Fibroblast of skin of left biceps (primary cell): Measurements from ENCODE around the gene BST2.

ENCODE experiments used
- DNase-seq, 2 experiments: peaks; one replicate each; pipeline ENCODE4 v3.0.0-alpha.2; 2013; ENCODE audit warnings: low read depth in 2 of 2

Gene BST2, protein sequence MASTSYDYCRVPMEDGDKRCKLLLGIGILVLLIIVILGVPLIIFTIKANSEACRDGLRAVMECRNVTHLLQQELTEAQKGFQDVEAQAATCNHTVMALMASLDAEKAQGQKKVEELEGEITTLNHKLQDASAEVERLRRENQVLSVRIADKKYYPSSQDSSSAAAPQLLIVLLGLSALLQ

DNA sequence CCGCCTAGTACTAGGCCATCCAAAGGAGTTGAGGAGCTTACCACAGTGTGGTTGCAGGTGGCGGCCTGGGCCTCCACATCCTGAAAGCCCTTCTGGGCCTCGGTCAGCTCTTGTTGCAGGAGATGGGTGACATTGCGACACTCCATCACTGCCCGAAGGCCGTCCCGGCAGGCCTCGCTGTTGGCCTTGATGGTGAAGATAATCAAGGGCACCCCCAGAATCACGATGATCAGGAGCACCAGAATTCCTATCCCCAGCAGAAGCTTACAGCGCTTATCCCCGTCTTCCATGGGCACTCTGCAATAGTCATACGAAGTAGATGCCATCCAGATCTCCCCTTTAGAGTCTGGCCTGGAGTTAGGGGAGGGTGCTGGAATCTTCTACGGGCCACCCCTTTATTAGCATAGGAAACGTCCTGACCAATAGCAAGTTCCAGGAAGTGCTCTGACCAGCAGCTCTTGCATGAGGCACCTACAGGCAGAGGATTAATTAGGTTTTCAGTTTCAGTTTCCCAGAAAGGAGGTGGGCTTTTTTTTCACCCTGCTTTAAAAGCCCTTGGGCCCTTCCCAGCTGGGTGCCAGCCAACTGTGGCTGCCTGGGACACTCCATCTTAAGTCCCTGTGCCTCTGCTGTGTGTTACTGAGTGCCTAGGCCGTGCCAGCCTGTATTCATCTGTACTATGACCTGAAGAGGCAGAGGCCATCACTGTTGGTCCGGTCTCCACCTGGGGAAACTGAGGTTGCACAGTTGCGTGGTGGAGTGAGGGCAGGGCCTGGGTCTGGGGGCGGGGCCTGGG, at the start of gene BST2:
Gene BST2 (minus strand): TSS at position 381 of the 796 bp plus-strand sequence. CDS start 55 bp downstream, at position 326.
- no peak for DNase-seq

DNA sequence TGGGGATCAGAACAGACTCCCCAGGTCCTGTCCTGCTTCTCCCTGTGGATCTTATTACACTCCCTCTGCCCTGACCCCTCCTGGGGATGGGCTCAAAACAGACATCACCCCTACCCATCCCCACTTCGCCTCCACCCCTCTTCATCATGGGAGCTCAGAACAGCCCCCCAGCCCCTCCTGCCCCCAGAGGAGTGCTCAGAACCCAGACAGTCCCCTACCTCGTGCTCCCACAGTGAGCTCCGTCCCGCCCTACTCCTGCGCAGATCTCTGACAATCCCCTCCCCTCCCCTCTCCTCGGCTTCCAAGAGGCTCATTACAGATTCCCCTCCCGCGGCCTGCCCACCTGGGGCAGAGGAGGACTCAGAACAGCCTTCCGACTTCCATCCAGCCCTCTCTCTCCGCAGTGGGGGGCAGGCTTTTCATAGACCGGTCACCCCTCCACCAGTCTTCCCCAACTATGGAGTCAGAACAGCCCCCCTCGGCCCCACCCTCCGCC, 49.2 kb upstream of the BST2 start:
- DNase-seq, result no peak

DNA sequence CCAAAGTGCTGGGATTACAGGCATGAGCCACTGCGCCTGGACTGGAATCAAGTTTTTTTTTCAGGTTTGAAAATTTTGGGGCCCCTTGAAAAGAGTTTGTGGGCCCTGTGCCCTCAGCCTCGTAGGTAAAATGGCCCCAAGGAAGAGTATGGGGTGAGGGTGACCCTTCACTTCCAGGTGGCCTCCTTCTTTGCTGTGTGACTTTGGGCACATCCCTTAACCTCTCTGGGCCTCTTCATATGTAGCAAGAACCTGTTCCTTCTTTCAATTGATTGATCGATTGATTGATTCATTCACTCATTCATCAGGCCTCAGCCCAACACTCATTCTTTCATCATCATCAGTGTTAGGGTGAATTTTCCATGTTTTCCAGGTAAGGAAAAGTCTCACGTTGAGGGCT, 46.4 kb upstream of the BST2 start:
- no peak for DNase-seq

DNA sequence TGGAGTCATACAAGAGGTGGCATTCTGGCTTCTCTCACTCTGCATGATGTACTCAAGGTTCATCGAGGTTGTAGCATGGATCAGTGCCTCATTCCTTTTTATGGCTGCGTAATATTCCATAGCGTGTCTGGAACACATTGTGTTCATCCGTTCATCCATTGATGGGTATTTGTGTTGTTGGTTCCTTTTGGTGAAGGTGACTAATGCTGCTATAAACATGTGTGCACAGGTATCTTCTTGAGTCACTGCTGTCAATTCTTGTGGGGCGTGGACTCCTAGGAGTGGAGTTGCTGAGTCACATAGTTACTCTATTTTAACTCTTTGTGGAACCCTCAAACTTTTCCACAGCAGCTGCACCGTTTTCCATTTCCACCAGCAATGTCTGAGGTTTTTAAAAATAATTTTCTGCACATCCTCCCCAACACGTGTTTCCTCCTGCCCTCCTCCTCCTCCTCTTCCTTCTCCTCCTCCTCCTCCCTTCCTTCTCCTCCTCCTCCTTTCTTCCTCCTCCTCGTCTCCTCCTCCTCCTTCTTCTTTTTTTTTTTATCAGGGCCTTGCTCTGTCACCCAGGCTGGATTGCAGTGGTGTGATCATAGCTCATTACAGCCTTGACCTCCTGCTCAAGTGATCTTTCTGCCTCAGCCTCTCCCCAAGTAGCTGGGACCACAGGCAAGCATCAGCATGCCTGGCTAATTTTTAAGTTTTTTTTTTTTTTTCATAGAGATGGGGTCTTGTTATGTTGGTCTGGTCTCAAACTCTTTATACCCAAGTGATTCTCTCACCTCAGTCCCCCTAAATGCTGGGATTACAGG, 45.0 kb upstream of the BST2 start:
- DNase-seq, result no peak

DNA sequence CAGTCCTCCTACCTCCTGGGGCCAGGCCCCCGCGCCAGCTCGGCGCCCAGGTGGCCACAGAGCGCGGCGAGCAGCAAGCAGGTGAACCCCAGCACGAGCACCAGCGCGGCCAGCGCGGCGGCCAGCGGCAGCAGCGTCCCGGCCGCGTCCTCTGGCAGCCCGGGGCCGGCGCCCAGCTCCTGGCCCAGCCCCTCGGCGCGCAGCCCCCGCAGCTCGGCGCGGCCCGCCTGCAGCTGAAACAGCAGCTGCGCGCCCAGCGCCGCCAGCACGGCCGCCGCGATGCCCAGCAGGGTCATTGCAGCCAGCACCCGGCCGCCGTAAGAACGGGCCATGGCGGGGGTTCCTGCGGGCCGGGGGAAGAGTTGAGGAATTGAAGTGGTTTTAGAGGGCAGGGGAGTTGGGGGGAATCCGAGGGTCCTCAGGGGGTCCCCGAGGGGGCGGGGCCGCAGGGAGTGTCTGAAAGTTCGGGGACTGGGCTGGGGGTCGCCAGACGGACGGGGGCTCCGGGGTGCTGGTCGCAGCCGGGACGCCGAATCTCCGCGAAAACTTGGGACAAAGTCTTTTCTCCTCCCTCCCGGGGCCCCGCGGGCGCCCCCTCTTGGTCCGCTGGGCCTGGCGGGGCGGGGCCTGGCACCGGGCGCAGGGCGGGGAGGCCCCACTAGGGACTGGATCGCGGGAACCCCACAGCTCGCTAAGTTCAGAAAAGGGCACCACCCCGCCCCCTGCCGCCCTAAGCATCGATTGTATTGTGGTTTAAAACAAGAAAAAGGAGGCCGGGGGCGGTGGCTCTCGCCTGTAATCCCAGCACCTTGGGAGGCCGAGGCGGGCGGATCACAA, 42.9 kb upstream of the BST2 start, which contains the start of gene TMEM221:
Gene TMEM221 (minus strand): TSS at position 538 of the 837 bp plus-strand sequence. CDS start 206 bp downstream, at position 332.
- no peak for DNase-seq

DNA sequence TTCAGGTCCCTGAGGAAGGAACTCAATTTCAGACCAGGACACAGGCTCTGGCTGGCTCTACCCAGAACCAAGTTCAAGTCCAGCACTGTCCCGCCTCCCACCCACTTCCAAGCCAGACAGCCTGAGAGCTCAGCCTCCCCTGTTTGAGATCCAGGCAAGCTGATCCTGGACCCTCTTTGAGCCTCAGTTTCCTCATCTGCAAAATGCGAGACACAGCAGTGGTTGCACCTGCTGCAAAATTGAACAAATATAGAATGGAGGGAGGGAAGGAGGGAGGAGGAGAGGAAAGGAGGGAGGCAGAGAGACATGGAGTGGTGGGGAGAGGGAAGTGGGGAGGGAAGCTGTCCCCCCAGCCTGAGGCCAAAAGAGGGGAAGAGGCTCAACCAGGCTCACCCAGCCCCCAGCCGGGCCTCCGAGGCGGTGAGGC, 42.3 kb upstream of the BST2 start:
- DNase-seq, result no peak

DNA sequence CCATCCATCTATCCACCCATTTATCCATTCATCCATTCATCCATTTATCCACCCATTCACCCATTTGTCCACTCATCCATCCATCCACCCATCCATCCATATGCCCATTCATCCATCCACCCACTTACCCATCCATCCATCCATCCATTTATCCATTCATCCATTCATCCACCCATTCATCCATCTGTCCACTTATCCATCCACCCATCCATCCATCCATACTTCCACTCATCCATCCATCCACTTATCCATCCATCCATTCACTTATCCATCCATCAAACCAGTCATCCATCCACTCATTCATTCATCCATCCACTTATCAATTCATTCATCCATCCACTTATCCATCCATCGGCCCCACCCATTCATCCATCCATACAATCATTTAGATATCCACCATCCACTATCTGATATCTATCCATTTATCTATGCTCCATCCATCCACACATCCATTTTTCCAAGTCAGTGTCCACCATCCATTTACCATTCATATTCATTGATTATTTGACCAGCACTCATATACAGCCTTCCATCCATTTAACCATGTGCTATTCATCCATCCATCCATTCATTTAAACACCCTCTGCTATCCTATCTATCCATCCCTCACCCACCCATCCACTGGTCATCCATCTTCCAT, 40.2 kb upstream of the BST2 start:
- DNase-seq, result no peak

DNA sequence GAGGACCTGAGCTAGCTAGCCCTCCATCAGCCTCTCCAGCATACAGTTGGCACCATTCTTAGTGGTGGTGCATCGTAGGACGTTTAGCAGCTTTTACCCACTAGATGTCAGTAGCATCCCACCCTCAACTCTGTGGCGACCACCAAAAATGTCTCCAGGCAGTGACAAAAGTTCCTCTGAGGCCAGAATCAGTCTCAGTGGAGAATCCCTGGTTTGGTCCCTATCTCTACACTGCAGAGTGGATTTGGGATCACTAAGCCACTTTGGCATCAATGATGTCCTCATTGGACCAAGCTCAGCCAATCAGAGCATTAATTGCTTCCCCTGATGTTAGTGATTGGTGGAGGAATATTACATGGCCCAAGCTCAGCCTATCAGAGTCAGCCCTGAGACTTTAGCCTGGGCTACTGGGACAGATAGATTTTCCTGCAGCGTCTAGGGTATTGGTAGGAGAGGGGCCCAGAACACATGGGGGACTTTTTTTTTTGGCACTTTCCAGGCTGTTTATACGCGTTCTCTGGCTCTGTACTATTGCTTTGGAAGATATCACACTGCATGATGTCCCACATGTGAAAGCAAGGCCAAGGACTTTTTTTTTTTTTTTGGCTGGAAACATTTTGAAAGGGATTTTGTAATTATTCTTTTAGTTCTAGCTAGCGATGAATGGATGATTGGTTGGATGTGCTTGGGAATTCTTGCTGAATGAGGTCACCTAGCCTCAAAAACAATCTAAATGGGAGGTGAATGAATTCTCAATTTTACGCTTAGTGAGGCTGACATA, 36.0 kb upstream of the BST2 start:
- no peak for DNase-seq

DNA sequence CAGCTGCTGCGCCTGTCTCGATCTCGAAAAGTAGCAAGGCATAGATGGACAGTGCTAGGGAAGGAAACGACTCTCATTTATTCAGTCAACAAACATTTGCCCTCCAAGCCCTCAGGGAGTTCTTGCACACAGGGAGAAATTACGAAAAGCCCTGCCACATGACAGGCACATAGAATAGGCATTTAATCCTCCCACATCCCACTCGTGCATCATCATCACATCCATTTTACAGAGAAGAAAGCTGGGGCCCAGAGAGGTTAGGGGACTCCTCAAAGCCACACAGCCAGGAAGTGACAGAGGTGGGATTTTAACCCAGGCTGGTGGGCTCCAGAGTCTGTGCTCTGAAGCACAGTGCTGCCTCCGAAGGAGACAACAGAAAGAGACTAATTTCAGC, 31.4 kb upstream of the BST2 start:
- no peak for DNase-seq

DNA sequence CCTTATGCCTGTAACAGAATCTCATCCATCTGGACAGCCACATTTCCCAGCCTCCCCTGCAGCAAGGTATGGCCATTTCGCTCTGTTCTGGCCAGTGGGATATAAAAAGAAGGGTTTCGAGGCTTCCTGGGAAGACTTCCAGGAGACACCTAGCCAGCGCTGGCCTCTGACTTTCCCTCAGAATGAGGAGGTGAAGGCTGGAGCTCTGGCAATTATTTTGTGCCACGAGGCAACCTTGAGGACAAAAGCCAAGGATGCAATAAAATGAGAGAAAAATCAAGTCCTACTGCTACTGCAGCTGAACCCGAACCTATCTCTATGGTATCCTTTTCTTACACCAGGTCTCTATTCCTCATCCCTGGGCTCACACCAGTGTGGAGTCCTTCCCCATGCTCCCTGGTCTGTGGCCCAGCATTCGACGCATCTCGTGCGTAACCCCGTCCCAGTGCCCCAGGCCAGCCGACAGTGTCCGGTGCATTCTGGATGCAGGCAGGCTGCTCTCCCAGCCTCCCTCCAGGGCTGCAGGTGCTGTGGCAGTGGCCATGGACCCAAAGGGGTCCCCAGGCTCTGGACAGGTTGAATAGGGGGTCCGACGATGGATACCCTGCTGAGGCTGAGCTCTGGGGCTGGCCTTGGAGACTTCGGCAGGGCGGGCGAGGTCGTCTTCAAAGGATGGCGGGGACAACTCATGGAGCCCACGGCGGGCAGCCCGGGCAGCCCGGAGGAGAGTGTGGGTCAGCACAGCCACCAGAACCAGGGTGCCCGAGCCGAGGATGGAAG, 30.9 kb upstream of the BST2 start:
- no peak for DNase-seq

DNA sequence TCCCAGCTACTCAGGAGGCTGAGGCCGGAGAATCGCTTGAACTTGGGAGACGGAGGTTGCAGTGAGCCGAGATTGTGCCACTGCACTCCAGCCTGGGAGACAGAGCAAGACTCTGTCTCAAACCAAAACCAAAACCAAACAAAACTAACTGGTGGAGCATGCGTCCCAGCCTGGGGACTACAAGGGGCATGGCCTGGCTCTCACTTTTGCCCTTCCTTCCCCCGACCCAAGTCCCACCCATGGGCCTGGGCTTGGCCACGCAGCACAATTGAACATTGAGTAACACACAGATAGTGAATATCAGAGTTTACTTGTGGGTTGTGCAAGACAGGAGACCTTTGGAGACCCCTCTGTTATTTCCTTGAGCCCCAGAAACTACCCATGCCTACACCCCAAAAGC, 29.8 kb upstream of the BST2 start:
- DNase-seq, result no peak

DNA sequence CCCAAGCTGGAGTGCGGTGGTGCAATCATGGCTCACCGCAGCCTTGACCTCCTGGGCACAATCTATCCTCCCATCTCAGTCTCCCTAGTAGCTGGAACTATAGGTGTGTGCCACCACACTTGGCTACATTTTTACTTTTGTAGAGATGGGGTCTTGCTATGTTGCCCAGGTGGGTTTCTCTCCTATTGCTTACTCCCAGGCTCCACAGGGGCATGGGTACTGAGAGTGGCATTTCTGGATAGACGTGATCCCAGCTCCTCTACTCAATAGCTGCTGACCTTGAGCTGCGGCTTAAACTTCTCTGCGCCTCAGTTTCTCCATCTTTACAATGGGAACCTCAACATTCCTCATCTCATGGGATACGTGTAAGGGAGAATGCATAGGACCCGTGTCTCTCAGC, 26.0 kb upstream of the BST2 start:
- DNase-seq, result no peak

DNA sequence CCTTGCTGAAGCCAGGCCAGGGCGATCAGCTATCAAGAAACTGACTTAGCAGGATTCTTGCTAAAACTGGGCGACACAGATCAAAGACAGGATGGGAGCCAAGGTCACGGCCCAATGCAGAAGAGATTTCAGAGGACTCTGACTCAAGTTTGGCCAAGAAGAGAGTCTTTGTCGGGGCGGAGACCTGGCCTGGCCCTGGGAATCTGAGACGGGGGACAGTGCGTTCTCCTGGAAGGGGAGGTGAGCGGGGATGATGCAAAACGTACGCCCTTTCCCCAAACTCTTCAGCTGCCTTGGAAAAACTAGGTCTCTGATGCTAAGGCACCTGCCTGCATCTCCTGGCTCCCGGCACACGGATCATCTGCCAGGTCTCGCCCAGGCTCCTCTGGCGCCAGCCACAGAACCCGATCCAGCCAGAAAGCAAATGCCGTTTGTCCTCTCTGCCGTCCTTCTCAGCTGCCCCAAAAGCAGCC, 24.2 kb upstream of the BST2 start:
- DNase-seq, result no peak

DNA sequence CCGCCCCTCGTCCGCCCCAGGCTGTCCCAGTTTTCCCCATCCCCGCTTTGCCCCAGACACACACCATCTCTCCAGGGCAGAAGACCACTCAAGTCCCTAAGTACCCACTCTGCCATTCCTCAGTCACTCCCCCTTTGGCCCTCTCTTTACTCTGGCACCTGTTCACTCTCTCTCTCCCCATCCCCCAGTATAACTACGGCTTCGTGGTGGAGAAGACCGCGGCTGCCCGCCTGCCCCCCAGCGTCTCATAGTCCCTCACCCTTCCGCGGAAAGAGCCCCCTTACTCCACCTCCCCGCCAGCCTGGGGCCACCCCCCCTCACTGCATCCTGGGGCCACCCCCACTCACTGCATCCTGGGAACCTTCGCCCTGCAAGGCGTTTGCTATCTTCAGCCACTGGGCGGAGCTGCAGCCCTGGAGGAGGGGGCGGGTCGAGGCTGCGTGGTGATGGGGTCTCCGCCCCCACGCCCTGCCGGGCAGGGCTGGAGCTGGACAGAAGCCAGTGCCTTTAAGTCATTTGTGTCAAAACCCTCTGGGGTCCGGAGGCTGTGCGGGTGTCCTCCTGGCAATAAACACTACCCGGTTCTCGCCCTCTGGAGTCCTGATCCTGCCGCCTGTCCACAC, 19.4 kb upstream of the BST2 start:
- DNase-seq, result no peak

DNA sequence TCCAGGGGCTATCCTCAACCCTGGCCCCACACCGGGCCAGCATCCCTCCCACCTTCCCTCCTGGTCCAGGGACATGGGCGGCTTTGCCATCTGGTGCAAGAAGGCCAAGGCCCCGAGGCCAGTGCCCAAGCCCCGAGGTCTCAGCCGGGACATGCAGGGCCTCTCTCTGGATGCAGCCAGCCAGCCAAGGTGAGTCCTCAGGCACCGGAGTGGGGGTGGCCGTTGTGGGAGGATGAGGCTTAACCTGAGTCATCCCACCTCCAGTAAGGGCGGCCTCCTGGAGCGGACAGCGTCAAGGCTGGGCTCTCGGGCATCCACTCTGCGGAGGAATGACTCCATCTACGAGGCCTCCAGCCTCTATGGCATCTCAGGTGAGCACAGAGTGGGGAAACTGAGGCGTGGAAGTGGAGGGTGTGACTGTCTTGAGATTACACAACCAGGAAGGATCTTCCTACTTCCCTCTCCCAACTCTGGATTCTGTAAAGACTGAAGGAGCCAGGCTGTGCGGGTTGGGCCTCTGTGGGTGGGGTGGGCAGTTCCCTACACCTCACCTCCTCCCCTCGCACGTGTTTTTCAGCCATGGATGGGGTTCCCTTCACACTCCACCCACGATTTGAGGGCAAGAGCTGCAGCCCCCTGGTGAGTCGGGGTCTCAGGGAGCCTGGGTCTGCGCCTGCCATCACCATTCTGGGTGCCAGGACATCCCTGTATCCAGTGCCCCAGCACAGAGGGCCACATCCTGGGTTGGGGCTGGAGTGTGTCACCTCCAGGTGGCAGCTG, 18.2 kb upstream of the BST2 start:
- DNase-seq, result no peak

DNA sequence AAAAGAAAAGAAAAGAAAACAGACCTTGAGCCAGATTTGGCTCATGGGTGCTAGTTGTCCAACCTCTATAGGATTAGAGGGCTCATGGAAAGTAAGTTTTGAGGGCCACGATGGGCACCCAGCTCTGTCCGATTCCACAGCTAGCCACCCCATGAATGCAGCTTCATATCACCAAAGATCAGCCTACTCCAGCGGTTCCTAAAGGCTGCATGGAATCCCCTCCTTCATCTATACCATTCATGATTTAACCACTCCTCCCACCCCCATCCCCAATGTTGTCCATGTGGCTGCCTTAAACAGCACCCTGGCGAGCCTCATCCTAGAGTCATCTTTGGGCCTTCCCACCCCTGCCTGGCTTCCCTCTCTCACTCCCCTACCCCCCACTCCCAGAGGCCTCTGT, 16.5 kb upstream of the BST2 start:
- no peak for DNase-seq

DNA sequence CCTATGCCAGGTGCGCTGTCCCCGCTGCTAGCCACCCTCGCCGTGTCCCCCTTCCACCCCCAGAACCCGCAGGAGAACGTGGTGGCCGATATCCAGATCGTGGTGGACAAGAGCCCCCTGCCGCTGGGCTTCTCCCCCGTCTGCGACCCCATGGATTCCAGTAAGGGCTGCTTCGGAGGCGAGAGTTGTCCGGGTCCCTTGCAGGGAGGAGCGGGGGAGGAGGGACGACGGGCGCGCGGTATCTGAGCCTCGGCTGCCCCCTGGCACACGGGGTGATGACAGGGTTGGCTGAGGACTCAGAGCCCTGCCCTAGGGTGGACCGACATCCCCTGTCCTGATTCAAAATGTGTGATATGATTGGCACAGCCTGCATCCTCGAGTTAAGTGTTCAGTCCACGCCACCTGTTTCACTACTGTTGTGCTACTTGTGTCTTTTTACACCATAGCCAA, 15.1 kb upstream of the BST2 start:
- DNase-seq, result no peak
